Choroid plexus epithelial cell (primary cell): ENCODE data around the gene RFX7.

Source experiments
- DNase-seq: peaks from one replicate; pipeline ENCODE4 v3.0.0-alpha.2; 2010; ENCODE audit warnings: low read depth
- H3K4me3 ChIP-seq: 2 replicates; pipeline ENCODE4 v1.5.1; 2011; ENCODE audit warnings: low read depth, mild to moderate bottlenecking, control low read depth, low read length, moderate library complexity
- CTCF ChIP-seq: conservative IDR thresholded peaks from 2 replicates; pipeline ENCODE4 v1.5.1; 2011; ENCODE audit warnings: low read depth, mild to moderate bottlenecking, control low read depth, inconsistent platforms, low read length, moderate library complexity

Gene RFX7

GRCh38 chr15:56059716-56060115, 184.0 kb downstream of the RFX7 start:
- no peak for TF ChIP-seq CTCF
- H3K4me3 ChIP-seq = no peak overlapping the region
- DNase-seq = no peak

GRCh38 chr15:56058986-56059385, 184.7 kb downstream of the RFX7 start:
- peak; percentile 75 for DNase-seq
- H3K4me3 ChIP-seq = no peak overlapping the region
- TF ChIP-seq CTCF = no peak

GRCh38 chr15:56056626-56057025, 187.1 kb downstream of the RFX7 start:
- DNase-seq = no peak
- no peak for TF ChIP-seq CTCF
- H3K4me3 ChIP-seq = no peak overlapping the region

- H3K4me3 ChIP-seq = no peak overlapping the region
- DNase-seq = no peak
- no peak for TF ChIP-seq CTCF
Measured at GRCh38 chr15:56053046-56053400, 190.7 kb downstream of the RFX7 start.

GRCh38 chr15:56052395-56053045, 191.2 kb downstream of the RFX7 start:
- peak; percentile 75 for DNase-seq
- peak; percentile 75 for TF ChIP-seq CTCF
- no peak overlapping the region for H3K4me3 ChIP-seq

GRCh38 chr15:56051676-56052075, 192.0 kb downstream of the RFX7 start:
- no peak overlapping the region for H3K4me3 ChIP-seq
- DNase-seq = no peak
- no peak for TF ChIP-seq CTCF

- no peak for TF ChIP-seq CTCF
- no peak for DNase-seq
- no peak overlapping the region for H3K4me3 ChIP-seq
Measured at GRCh38 chr15:56049577-56049976, 194.1 kb downstream of the RFX7 start.
